H1 (cell line): ENCODE results near the gene MAST1. TPM values are rescaled to one million over a fixed set of nuclear protein-coding genes. Genes with fewer than 3 reads are reported as not detected.

Experiments used
- BACH1 ChIP-seq: IDR thresholded peaks from 2 replicates; pipeline ENCODE4 v1.6.1; 2012; ENCODE audit warnings: low read length, improper control_type of control experiment
- BRCA1 ChIP-seq: IDR thresholded peaks from 2 replicates; pipeline ENCODE4 v1.6.1; 2012; ENCODE audit warnings: low read depth, low read length, improper control_type of control experiment
- CEBPB ChIP-seq: IDR thresholded peaks from 2 replicates; pipeline ENCODE4 v1.6.1; 2012; ENCODE audit warnings: low read depth, low read length
- CHD2 ChIP-seq: IDR thresholded peaks from 2 replicates; pipeline ENCODE4 v1.6.1; 2012; ENCODE audit warnings: low read length, improper control_type of control experiment
- FOSL1 ChIP-seq: IDR thresholded peaks from 2 replicates; pipeline ENCODE4 v1.6.1; 2011; ENCODE audit warnings: mild to moderate bottlenecking, low read depth, low read length, moderate library complexity; ENCODE audit not compliant: insufficient read depth
- HDAC2 ChIP-seq, 2 experiments: fragments of 300-600 bp in 1 of 2; sonication (generic) in 1 of 2; IDR thresholded peaks; 2 replicates each; pipeline ENCODE4 v1.6.1; 2011 to 2012; ENCODE audit warnings: low read depth in 2 of 2, low read length in 2 of 2, mild to moderate bottlenecking in 2 of 2, moderate library complexity in 2 of 2, borderline replicate concordance in 1 of 2, inconsistent platforms in 1 of 2
- HDAC6 ChIP-seq: IDR thresholded peaks from one replicate; pipeline ENCODE4 v1.7.1; 2012; ENCODE audit warnings: low read depth, mild to moderate bottlenecking, inconsistent platforms, low read length, moderate library complexity
- KDM1A ChIP-seq: fragments of 200-600, 300-600 bp; sonication (generic); IDR thresholded peaks from 2 replicates; pipeline ENCODE4 v1.7.1; 2016; ENCODE audit warnings: mild to moderate bottlenecking, low read length, borderline replicate concordance
- KDM4A ChIP-seq: IDR thresholded peaks from one replicate; pipeline ENCODE4 v1.7.1; 2012; ENCODE audit warnings: low read depth, mild to moderate bottlenecking, moderate library complexity, low read length, inconsistent platforms; ENCODE audit not compliant: severe bottlenecking
- KDM5A ChIP-seq: fragments of 200-600 bp; IDR thresholded peaks from 2 replicates; pipeline ENCODE4 v1.7.1; 2012; ENCODE audit warnings: mild to moderate bottlenecking, low read length, inconsistent platforms, mixed read lengths
- NANOG ChIP-seq: IDR thresholded peaks from 2 replicates; pipeline ENCODE4 v1.6.1; 2011; ENCODE audit warnings: low read length, low read depth, mild to moderate bottlenecking, inconsistent platforms; ENCODE audit not compliant: insufficient read depth, poor library complexity, severe bottlenecking
- NRF1 ChIP-seq: IDR thresholded peaks from 2 replicates; pipeline ENCODE4 v1.6.1; 2011; ENCODE audit warnings: mild to moderate bottlenecking, low read depth, low read length, improper control_type of control experiment
- POLR2AphosphoS5 ChIP-seq: IDR thresholded peaks from 2 replicates; pipeline ENCODE4 v1.6.1; 2011; ENCODE audit warnings: low read depth, low read length
- POU5F1 ChIP-seq: IDR thresholded peaks from 2 replicates; pipeline ENCODE4 v1.6.1; 2011; ENCODE audit warnings: low read depth, mild to moderate bottlenecking, low read length, moderate library complexity
- RAD21 ChIP-seq, 2 experiments: IDR thresholded peaks in 1 of 2; conservative IDR thresholded peaks in 1 of 2; 2 replicates each; pipeline ENCODE4 v1.6.1; 2011; ENCODE audit warnings: low read depth in 2 of 2, low read length in 2 of 2, improper control_type of control experiment in 1 of 2, inconsistent platforms in 1 of 2, mild to moderate bottlenecking in 1 of 2, moderate library complexity in 1 of 2
- RBBP5 ChIP-seq: IDR thresholded peaks from 2 replicates; pipeline ENCODE4 v1.7.1; 2012; ENCODE audit warnings: low read depth, mild to moderate bottlenecking, inconsistent platforms, low read length, moderate library complexity, borderline replicate concordance
- SAP30 ChIP-seq: fragments of 300-600 bp; sonication (generic); IDR thresholded peaks from 2 replicates; pipeline ENCODE4 v1.7.1; 2012; ENCODE audit warnings: low read length, moderate library complexity, mild to moderate bottlenecking, inconsistent platforms; ENCODE audit not compliant: insufficient read depth, insufficient replicate concordance
- SIRT6 ChIP-seq: IDR thresholded peaks from one replicate; pipeline ENCODE4 v1.7.1; 2012; ENCODE audit warnings: low read length, inconsistent platforms
- SIX5 ChIP-seq: IDR thresholded peaks from 2 replicates; pipeline ENCODE4 v1.6.1; 2011; ENCODE audit warnings: mild to moderate bottlenecking, low read depth, low read length
- SP1 ChIP-seq: IDR thresholded peaks from 2 replicates; pipeline ENCODE4 v1.6.1; 2011; ENCODE audit warnings: low read depth, low read length
- SRF ChIP-seq: IDR thresholded peaks from 2 replicates; pipeline ENCODE4 v1.6.1; 2011; ENCODE audit warnings: mild to moderate bottlenecking, low read depth, low read length, moderate library complexity
- ZNF274 ChIP-seq: IDR thresholded peaks from 2 replicates; pipeline ENCODE4 v1.7.0; 2012; ENCODE audit warnings: low read length, borderline replicate concordance; ENCODE audit errors: extremely low read depth
- polyA plus RNA-seq, 7 experiments: library from polyadenylated mRNA; depleted of rRNA in 3 of 7; stranded (reverse) in 5 of 7; unstranded in 2 of 7; fragments of >200 nt in 5 of 7; fragments of 200-250 nt in 2 of 7; gene quantifications; 1 replicate in 5 of 7; 2 replicates in 1 of 7; 4 replicates in 1 of 7; pipeline versions ENCODE4 v1.2.1 to v1.2.3, GENCODE V29; 2011 to 2013; ENCODE audit warnings: missing spikeins in 2 of 7, mixed read lengths in 2 of 7
- total RNA-seq: library from RNA; stranded (reverse); fragmentation: NEBNext Ultra II Directional; extraction: Animal tissue kit (Norgen Biotek cat#: 25700); gene quantifications from 2 replicates; pipeline ENCODE4 v1.2.1, GENCODE V29; 2021
- TF ChIP-seq, protein P1 (sequence below): IDR thresholded peaks from 2 replicates; pipeline ENCODE4 v1.6.1; 2012; ENCODE audit warnings: inconsistent platforms

MAST1 gene
- total and polyA plus RNA-seq, 2 of the 8 experiments (the other 6 are each of a cell fraction or from before 2014, with no cell fraction given): 15.6 to 28.3 TPM

DNA sequence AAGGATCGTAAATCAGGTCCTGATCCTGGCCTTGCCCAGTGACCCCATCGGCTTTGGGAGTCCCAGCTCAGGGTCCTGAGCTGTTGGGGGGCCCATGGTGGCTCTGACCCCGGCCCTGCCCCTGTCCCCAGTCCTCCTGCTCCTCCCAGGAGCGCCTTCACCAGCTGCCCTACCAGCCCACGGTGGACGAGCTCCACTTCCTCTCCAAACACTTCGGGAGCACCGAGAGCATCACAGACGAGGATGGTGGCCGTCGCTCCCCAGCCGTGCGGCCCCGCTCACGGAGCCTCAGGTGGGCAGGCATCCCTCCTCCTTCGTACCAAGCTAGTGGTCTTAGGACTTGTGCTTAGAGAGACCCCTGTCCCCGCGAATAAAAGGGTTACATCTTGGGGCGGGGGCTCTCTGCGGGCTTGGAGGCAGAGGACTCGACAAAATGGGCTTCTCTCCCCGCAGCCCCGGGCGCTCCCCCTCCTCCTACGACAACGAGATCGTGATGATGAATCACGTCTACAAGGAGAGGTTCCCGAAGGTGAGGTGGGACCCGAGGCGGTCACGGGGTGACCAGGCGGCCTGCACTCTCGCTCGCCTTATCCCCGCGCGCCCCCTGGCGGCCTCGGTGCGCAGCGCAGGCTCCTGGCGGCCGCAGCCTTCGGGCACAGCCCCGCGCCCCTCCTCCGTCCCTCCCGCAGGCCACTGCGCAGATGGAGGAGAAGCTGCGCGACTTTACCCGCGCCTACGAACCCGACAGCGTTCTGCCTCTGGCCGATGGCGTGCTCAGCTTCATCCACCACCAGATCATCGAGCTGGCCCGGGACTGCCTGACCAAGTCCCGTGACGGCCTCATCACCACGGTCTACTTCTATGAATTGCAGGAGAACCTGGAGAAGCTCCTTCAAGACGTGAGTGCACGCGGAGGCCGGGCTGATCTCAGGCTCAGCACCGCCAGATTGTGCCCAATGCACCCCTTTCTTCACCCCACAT, 9.1 kb downstream of the MAST1 start (continued):
- TF ChIP-seq BACH1 (no peak), KDM4A (no peak), FOSL1 (no peak), NRF1 (no peak), ZNF274 (no peak), POU5F1 (no peak), SIRT6 (no peak), SAP30 (no peak), CHD2 (no peak), KDM5A (no peak), CEBPB (0 out of 2 replicates have a peak, but pooled peaks have one; percentile 2), KDM1A (no peak), BRCA1 (no peak), RBBP5 (0 out of 2 replicates have a peak, but pooled peaks have one; percentile 18), SIX5 (no peak), HDAC6 (no peak), SRF (no peak), NANOG (no peak), RAD21 (IDR thresholded peaks at IDR 0.05 in 1 of 2, conservative IDR thresholded peaks at IDR 0.05 in 1 of 2; ENCODE audit: low read depth in 2 of 2, low read length in 2 of 2) (peak; percentile 92 to 94), POLR2AphosphoS5 (peak; percentile 29; the same call in 1 of the 2 replicates), SP1 (0 out of 2 replicates have a peak, but pooled peaks have one; percentile 19), HDAC2 (IDR thresholded peaks at IDR 0.05; ENCODE audit: borderline replicate concordance in 1 of 2, low read depth in 2 of 2, low read length in 2 of 2) (no peak)
- TF ChIP-seq, protein P1, sequence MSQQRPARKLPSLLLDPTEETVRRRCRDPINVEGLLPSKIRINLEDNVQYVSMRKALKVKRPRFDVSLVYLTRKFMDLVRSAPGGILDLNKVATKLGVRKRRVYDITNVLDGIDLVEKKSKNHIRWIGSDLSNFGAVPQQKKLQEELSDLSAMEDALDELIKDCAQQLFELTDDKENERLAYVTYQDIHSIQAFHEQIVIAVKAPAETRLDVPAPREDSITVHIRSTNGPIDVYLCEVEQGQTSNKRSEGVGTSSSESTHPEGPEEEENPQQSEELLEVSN: peak; percentile 63
